Neural cell (in vitro differentiated cells): ENCODE results near the gene CALY. TPM values are rescaled to one million over a fixed set of nuclear protein-coding genes. Genes with fewer than 3 reads are reported as not detected.

Experiments
- H2AFZ ChIP-seq: fragments of 200-600, 300-800 bp; sonication (generic), shearing (Covaris generic); 2 replicates; pipeline ENCODE4 v1.6.0; 2014; ENCODE audit warnings: low read depth, mild to moderate bottlenecking, antibody characterized with exemption, low read length, moderate library complexity
- H3F3A ChIP-seq: fragments of 200-600 bp; shearing (Covaris generic); 2 replicates; pipeline ENCODE4 v1.6.1; 2016; ENCODE audit warnings: mild to moderate bottlenecking, moderate library complexity, mixed read lengths, antibody characterized with exemption, low read length; ENCODE audit not compliant: insufficient read depth, poor library complexity, severe bottlenecking
- H3K27ac ChIP-seq: fragments of 200-600, 300-800 bp; sonication (generic), shearing (Covaris generic); 2 replicates; pipeline ENCODE4 v1.5.1; 2014; ENCODE audit warnings: mild to moderate bottlenecking, low read length, moderate library complexity
- H3K27me3 ChIP-seq: fragments of 300-800, 200-600 bp; sonication (generic), shearing (Covaris generic); 2 replicates; pipeline ENCODE4 v1.6.0; 2014; ENCODE audit warnings: mild to moderate bottlenecking, low read depth, low read length, moderate library complexity; ENCODE audit not compliant: insufficient read depth
- H3K36me3 ChIP-seq: fragments of 300-800, 200-600 bp; sonication (generic), shearing (Covaris generic); 2 replicates; pipeline ENCODE4 v1.5.1; 2014; ENCODE audit warnings: mild to moderate bottlenecking, antibody characterized with exemption, low read length, moderate library complexity; ENCODE audit not compliant: insufficient read depth
- H3K4me2 ChIP-seq: fragments of 300-800, 200-600 bp; sonication (generic), shearing (Covaris generic); 2 replicates; pipeline ENCODE4 v1.6.0; 2014; ENCODE audit warnings: mild to moderate bottlenecking, low read length
- H3K4me3 ChIP-seq: fragments of 300-800, 200-600 bp; sonication (generic), shearing (Covaris generic); 2 replicates; pipeline ENCODE4 v1.5.1; 2014; ENCODE audit warnings: mild to moderate bottlenecking, low read length, moderate library complexity
- H3K79me2 ChIP-seq: fragments of 200-600 bp; shearing (Covaris generic); replicated peaks from 2 replicates; pipeline ENCODE4 v1.6.0; 2014; ENCODE audit warnings: mild to moderate bottlenecking, low read length, moderate library complexity; ENCODE audit not compliant: insufficient read depth
- H3K9ac ChIP-seq: fragments of 300-800, 200-600 bp; sonication (generic), shearing (Covaris generic); 2 replicates; pipeline ENCODE4 v1.6.1; 2016; ENCODE audit warnings: mild to moderate bottlenecking, low read length, mixed read lengths
- H3K9me2 ChIP-seq: fragments of 200-600 bp; shearing (Covaris generic); 2 replicates; pipeline ENCODE4 v1.6.1; 2016; ENCODE audit warnings: mild to moderate bottlenecking, low read length, mixed read lengths; ENCODE audit not compliant: insufficient read depth
- H3K9me3 ChIP-seq: fragments of 200-600, 300-800 bp; sonication (generic), shearing (Covaris generic); 2 replicates; pipeline ENCODE4 v1.6.1; 2016; ENCODE audit warnings: mild to moderate bottlenecking, mixed run types, low read length, moderate library complexity, mixed read lengths
- H4K20me1 ChIP-seq: fragments of 200-600 bp; shearing (Covaris generic); 2 replicates; pipeline ENCODE4 v1.6.1; 2016; ENCODE audit warnings: mild to moderate bottlenecking, mixed run types; ENCODE audit not compliant: insufficient read depth
- CTCF ChIP-seq: fragments of 450-650 bp; IDR thresholded peaks from 2 replicates; pipeline ENCODE4 v1.5.1; 2014; ENCODE audit warnings: antibody characterized with exemption, mild to moderate bottlenecking, moderate library complexity; ENCODE audit not compliant: poor library complexity, severe bottlenecking
- EP300 ChIP-seq: fragments of 450-650 bp; conservative IDR thresholded peaks from 2 replicates; pipeline ENCODE4 v1.6.1; 2014; ENCODE audit warnings: antibody characterized with exemption, mild to moderate bottlenecking, moderate library complexity; ENCODE audit not compliant: poor library complexity, severe bottlenecking
- EZH2 ChIP-seq: fragments of 200-600, 300-800 bp; shearing (Covaris generic), sonication (generic); IDR thresholded peaks from 2 replicates; pipeline ENCODE4 v1.6.1; 2014; ENCODE audit warnings: antibody characterized with exemption, low read length, borderline replicate concordance, mild to moderate bottlenecking; ENCODE audit not compliant: insufficient read depth, poor library complexity, severe bottlenecking
- MXI1 ChIP-seq: fragments of 450-650 bp; conservative IDR thresholded peaks from 2 replicates; pipeline ENCODE4 v1.6.1; 2014; ENCODE audit warnings: antibody characterized with exemption, mild to moderate bottlenecking; ENCODE audit not compliant: poor library complexity, severe bottlenecking
- POLR2AphosphoS5 ChIP-seq: IDR thresholded peaks from 2 replicates; pipeline ENCODE4 v1.6.1; 2012
- RAD21 ChIP-seq: fragments of 450-650 bp; conservative IDR thresholded peaks from 2 replicates; pipeline ENCODE4 v1.6.1; 2014; ENCODE audit warnings: antibody characterized with exemption, mild to moderate bottlenecking, moderate library complexity
- SMC3 ChIP-seq: fragments of 450-650 bp; conservative IDR thresholded peaks from 2 replicates; pipeline ENCODE4 v1.6.1; 2014; ENCODE audit warnings: antibody characterized with exemption, mild to moderate bottlenecking, moderate library complexity; ENCODE audit not compliant: poor library complexity
- TAF1 ChIP-seq: IDR thresholded peaks from 2 replicates; pipeline ENCODE4 v1.6.1; 2012; ENCODE audit warnings: low read depth
- polyA plus RNA-seq: library from polyadenylated mRNA; depleted of rRNA; stranded (reverse); fragments of >200 nt; gene quantifications from 2 replicates; pipeline ENCODE4 v1.2.3, GENCODE V29; 2014
- TF ChIP-seq, protein P1 (sequence below): IDR thresholded peaks from 2 replicates; pipeline ENCODE4 v1.6.1; 2012; ENCODE audit warnings: borderline replicate concordance

CALY gene
- polyA plus RNA-seq, 1 donor from 2014 or later, result 3.7 TPM

- Histone ChIP-seq H3K79me2 (no peaks in the 10 kb centered on the region), H3K27me3 (peaks cover 10% of the 10 kb centered on the region), H3K9me2 (no peaks in the 10 kb centered on the region), H3K27ac (no peak within 1 kb of the TSS), H3K9ac (no peak within 1 kb of the TSS), H3F3A (no peaks in the 10 kb centered on the region), H3K4me2 (no peak within 1 kb of the TSS), H2AFZ (no peak within 1 kb of the TSS), H3K9me3 (no peaks in the 10 kb centered on the region), H3K4me3 (no peak within 1 kb of the TSS), H4K20me1 (no peaks in the 10 kb centered on the region), H3K36me3 (no peaks in the 10 kb centered on the region)
- no peak for TF ChIP-seq SMC3
- no peak for TF ChIP-seq EZH2
- TF ChIP-seq EP300, result no peak
- no peak for TF ChIP-seq TAF1
- TF ChIP-seq MXI1, result no peak
- no peak for TF ChIP-seq RAD21
- TF ChIP-seq, protein P1, sequence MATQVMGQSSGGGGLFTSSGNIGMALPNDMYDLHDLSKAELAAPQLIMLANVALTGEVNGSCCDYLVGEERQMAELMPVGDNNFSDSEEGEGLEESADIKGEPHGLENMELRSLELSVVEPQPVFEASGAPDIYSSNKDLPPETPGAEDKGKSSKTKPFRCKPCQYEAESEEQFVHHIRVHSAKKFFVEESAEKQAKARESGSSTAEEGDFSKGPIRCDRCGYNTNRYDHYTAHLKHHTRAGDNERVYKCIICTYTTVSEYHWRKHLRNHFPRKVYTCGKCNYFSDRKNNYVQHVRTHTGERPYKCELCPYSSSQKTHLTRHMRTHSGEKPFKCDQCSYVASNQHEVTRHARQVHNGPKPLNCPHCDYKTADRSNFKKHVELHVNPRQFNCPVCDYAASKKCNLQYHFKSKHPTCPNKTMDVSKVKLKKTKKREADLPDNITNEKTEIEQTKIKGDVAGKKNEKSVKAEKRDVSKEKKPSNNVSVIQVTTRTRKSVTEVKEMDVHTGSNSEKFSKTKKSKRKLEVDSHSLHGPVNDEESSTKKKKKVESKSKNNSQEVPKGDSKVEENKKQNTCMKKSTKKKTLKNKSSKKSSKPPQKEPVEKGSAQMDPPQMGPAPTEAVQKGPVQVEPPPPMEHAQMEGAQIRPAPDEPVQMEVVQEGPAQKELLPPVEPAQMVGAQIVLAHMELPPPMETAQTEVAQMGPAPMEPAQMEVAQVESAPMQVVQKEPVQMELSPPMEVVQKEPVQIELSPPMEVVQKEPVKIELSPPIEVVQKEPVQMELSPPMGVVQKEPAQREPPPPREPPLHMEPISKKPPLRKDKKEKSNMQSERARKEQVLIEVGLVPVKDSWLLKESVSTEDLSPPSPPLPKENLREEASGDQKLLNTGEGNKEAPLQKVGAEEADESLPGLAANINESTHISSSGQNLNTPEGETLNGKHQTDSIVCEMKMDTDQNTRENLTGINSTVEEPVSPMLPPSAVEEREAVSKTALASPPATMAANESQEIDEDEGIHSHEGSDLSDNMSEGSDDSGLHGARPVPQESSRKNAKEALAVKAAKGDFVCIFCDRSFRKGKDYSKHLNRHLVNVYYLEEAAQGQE, result no peak
- TF ChIP-seq CTCF, result no peak
- no peak for TF ChIP-seq POLR2AphosphoS5
Measured at GRCh38 chr10:133276435-133277201, 60.1 kb downstream of the CALY start, which contains the start of gene ADAM8. TSS of gene ADAM8 (minus strand) at chr10:133276868. CDS start at chr10:133276817, 51 bp downstream.

- Histone ChIP-seq H3K27me3 (peaks cover 10% of the 10 kb centered on the region), H4K20me1 (no peaks in the 10 kb centered on the region), H3K4me3 (no peak overlapping the region), H3K27ac (no peak overlapping the region), H3K9me2 (no peaks in the 10 kb centered on the region), H3K4me2 (no peak overlapping the region), H3K9ac (no peak overlapping the region), H3K9me3 (no peaks in the 10 kb centered on the region), H3K79me2 (no peaks in the 10 kb centered on the region), H3K36me3 (no peaks in the 10 kb centered on the region), H3F3A (no peaks in the 10 kb centered on the region), H2AFZ (no peak overlapping the region)
- TF ChIP-seq EZH2 (no peak), RAD21 (no peak), CTCF (no peak), SMC3 (no peak), TAF1 (no peak), MXI1 (no peak), EP300 (no peak), POLR2AphosphoS5 (no peak)
- TF ChIP-seq, protein P1, result no peak
Measured at GRCh38 chr10:133276100-133276434, 60.6 kb downstream of the CALY start.
